HEK293 (cell line): ENCODE measurements around the gene STAT5B.
A peak's percentile ranks its signal among the peaks of the same experiment; 100 is the strongest.

Experiments used
- EGR2 ChIP-seq: fragments of 450-650 bp; formaldehyde crosslinking; IDR thresholded peaks from 2 replicates; pipeline ENCODE4 v1.5.1; 2016; ENCODE audit warnings: low read depth, missing biosample characterization, missing genetic modification characterization
- IKZF3 ChIP-seq: fragments of 450-650 bp; IDR thresholded peaks from 2 replicates; pipeline ENCODE4 v1.5.0; 2018; ENCODE audit warnings: missing biosample characterization, mild to moderate bottlenecking, missing genetic modification characterization, moderate library complexity
- KLF16 ChIP-seq: fragments of 450-650 bp; formaldehyde crosslinking; IDR thresholded peaks from 2 replicates; pipeline ENCODE4 v1.5.1; 2017; ENCODE audit warnings: missing biosample characterization, missing genetic modification characterization
- KLF8 ChIP-seq: fragments of 450-650 bp; formaldehyde crosslinking; IDR thresholded peaks from 2 replicates; pipeline ENCODE4 v1.5.1; 2016; ENCODE audit warnings: missing biosample characterization, missing genetic modification characterization
- OVOL3 ChIP-seq: fragments of 450-650 bp; formaldehyde crosslinking; IDR thresholded peaks from 2 replicates; pipeline ENCODE4 v1.5.1; 2016; ENCODE audit warnings: missing biosample characterization, missing genetic modification characterization
- PBX3 ChIP-seq: sonication (generic); formaldehyde crosslinking; IDR thresholded peaks from 2 replicates; pipeline ENCODE4 v1.8.1; 2022; ENCODE audit warnings: mild to moderate bottlenecking, moderate library complexity, missing genetic modification reagents
- SP7 ChIP-seq: fragments of 450-650 bp; formaldehyde crosslinking; IDR thresholded peaks from 2 replicates; pipeline ENCODE4 v1.5.1; 2016; ENCODE audit warnings: missing biosample characterization, missing genetic modification characterization
- TSHZ1 ChIP-seq: fragments of 450-650 bp; formaldehyde crosslinking; IDR thresholded peaks from 2 replicates; pipeline ENCODE4 v1.5.1; 2016; ENCODE audit warnings: missing biosample characterization, missing genetic modification characterization, borderline replicate concordance
- YY1 ChIP-seq: fragments of 450-650 bp; formaldehyde crosslinking; IDR thresholded peaks from 2 replicates; pipeline ENCODE4 v1.5.1; 2018; ENCODE audit warnings: missing biosample characterization, missing genetic modification characterization
- ZBTB10 ChIP-seq: fragments of 450-650 bp; formaldehyde crosslinking; IDR thresholded peaks from 2 replicates; pipeline ENCODE4 v1.5.1; 2016; ENCODE audit warnings: missing biosample characterization, missing genetic modification characterization
- ZBTB26 ChIP-seq: fragments of 450-650 bp; formaldehyde crosslinking; optimal IDR thresholded peaks from 2 replicates; pipeline ENCODE3; 2016; ENCODE audit warnings: missing biosample characterization, mild to moderate bottlenecking, missing genetic modification characterization
- ZBTB6 ChIP-seq: fragments of 450-650 bp; formaldehyde crosslinking; IDR thresholded peaks from 2 replicates; pipeline ENCODE4 v1.5.1; 2017; ENCODE audit warnings: missing biosample characterization, missing genetic modification characterization
- ZBTB8A ChIP-seq: fragments of 450-650 bp; formaldehyde crosslinking; IDR thresholded peaks from 2 replicates; pipeline ENCODE4 v1.5.1; 2016; ENCODE audit warnings: missing biosample characterization, missing genetic modification characterization
- ZIC2 ChIP-seq: fragments of 450-650 bp; formaldehyde crosslinking; IDR thresholded peaks from 2 replicates; pipeline ENCODE4 v1.5.1; 2016; ENCODE audit warnings: missing biosample characterization, missing genetic modification characterization
- ZNF335 ChIP-seq: fragments of 450-650 bp; formaldehyde crosslinking; conservative IDR thresholded peaks from 2 replicates; pipeline ENCODE4 v1.5.1; 2016; ENCODE audit warnings: missing biosample characterization, missing genetic modification characterization
- ZNF398 ChIP-seq: fragments of 450-650 bp; formaldehyde crosslinking; IDR thresholded peaks from 2 replicates; pipeline ENCODE4 v1.5.1; 2017; ENCODE audit warnings: missing biosample characterization, missing genetic modification characterization
- ZNF561 ChIP-seq: fragments of 450-650 bp; IDR thresholded peaks from 2 replicates; pipeline ENCODE4 v1.5.1; 2018; ENCODE audit warnings: missing biosample characterization, missing genetic modification characterization, borderline replicate concordance
- ZNF624 ChIP-seq: fragments of 450-650 bp; formaldehyde crosslinking; IDR thresholded peaks from 2 replicates; pipeline ENCODE4 v1.5.1; 2017; ENCODE audit warnings: missing biosample characterization, missing genetic modification characterization

The STAT5B gene

GRCh38 chr17:42180922-42181850 lies 95.0 kb downstream of the STAT5B start, which contains the start of gene KCNH4 (continued):
- no peak for TF ChIP-seq TSHZ1 (tag by site-specific recombination)
- TF ChIP-seq ZBTB26 (tag by site-specific recombination) = peak; percentile 18
- 0 out of 2 replicates have a peak, but pooled peaks have one; percentile 22 for TF ChIP-seq ZBTB6 (tag by site-specific recombination)
- TF ChIP-seq PBX3 (CRISPR knock-in tag) = 0 out of 2 replicates have a peak, but pooled peaks have one; percentile 47
- peak; percentile 18; the same call in 1 of the 2 replicates for TF ChIP-seq ZIC2 (tag by site-specific recombination)
- 0 out of 2 replicates have a peak, but pooled peaks have one; percentile 30 for TF ChIP-seq EGR2 (tag by site-specific recombination)
- no peak for TF ChIP-seq ZNF624
- TF ChIP-seq KLF16 (tag by site-specific recombination) = peak; percentile 82; the same call in 1 of the 2 replicates
- peak; percentile 20; the same call in 1 of the 2 replicates for TF ChIP-seq ZNF335
- no peak for TF ChIP-seq OVOL3
- peak; percentile 55; the same call in 1 of the 2 replicates for TF ChIP-seq SP7 (tag by site-specific recombination)
- 0 out of 2 replicates have a peak, but pooled peaks have one; percentile 32 for TF ChIP-seq ZNF398 (tag by site-specific recombination)
- peak; percentile 48 for TF ChIP-seq ZBTB8A
- TF ChIP-seq ZNF561 = no peak
- peak; percentile 74 for TF ChIP-seq ZBTB10 (tag by site-specific recombination)
- 0 out of 2 replicates have a peak, but pooled peaks have one; percentile 14 for TF ChIP-seq YY1
- peak; percentile 68; the same call in 1 of the 2 replicates for TF ChIP-seq KLF8 (tag by site-specific recombination)
- no peak for TF ChIP-seq IKZF3 (tag by site-specific recombination)
